IMR-90 (cell line): ENCODE measurements around the gene KIF18A. TPM values are rescaled to one million over a fixed set of nuclear protein-coding genes. Genes with fewer than 3 reads are reported as not detected.

Source experiments
- ATAC-seq: fragments of 200-7000 bp; cut with Tn5 transposase; 2 replicates; pipeline ENCODE4 v1.9.1; 2020; ENCODE audit warnings: low read depth, mild to moderate bottlenecking, moderate library complexity
- BruUV-seq: library from RNA; stranded (reverse); fragments of 400-500 nt; replicated peaks from 2 replicates; lab custom pipeline; 2021; lab: Mats Ljungman, UMichigan
- CTCF ChIA-PET: fragments of 300-600 bp; formaldehyde crosslinking; extraction: SDS; loops from one replicate; lab custom pipeline; 2021; ENCODE audit warnings: antibody characterized with exemption; lab: Yijun Ruan, JAX
- POLR2A ChIA-PET: fragments of 300-600 bp; sonication (Branson Sonifier 250); formaldehyde crosslinking; loops from one replicate; lab custom pipeline; 2022; ENCODE audit warnings: antibody characterized with exemption; ENCODE audit not compliant: unreplicated experiment; lab: Charles Lee
- DNase-seq: peaks from one replicate; pipeline ENCODE4 v3.0.0; 2013
- H2AFZ ChIP-seq: replicated peaks from 2 replicates; pipeline ENCODE3; 2013; ENCODE audit warnings: low read length, mild to moderate bottlenecking; ENCODE audit not compliant: poor library complexity
- H2AK5ac ChIP-seq: 2 replicates; pipeline ENCODE4 v1.6.1; 2013; ENCODE audit warnings: low read depth, low read length, inconsistent platforms
- H2AK9ac ChIP-seq: replicated peaks from 2 replicates; pipeline ENCODE3; 2013; ENCODE audit warnings: mild to moderate bottlenecking, low read depth, low read length, moderate library complexity; ENCODE audit not compliant: poor library complexity
- H2BK120ac ChIP-seq: 2 replicates; pipeline ENCODE4 v1.6.1; 2013; ENCODE audit warnings: low read depth, low read length, inconsistent platforms
- H2BK15ac ChIP-seq: 3 replicates; pipeline ENCODE4 v1.6.1; 2013; ENCODE audit warnings: low read depth, low read length, inconsistent platforms
- H2BK20ac ChIP-seq: 2 replicates; pipeline ENCODE4 v1.6.1; 2013; ENCODE audit warnings: low read depth, mild to moderate bottlenecking, inconsistent platforms, low read length, moderate library complexity
- H2BK5ac ChIP-seq: 2 replicates; pipeline ENCODE4 v1.6.1; 2013; ENCODE audit warnings: mild to moderate bottlenecking, low read depth, low read length, inconsistent platforms; ENCODE audit not compliant: poor library complexity, severe bottlenecking
- H3K14ac ChIP-seq: replicated peaks from 2 replicates; pipeline ENCODE4 v1.6.1; 2013; ENCODE audit warnings: low read depth, low read length, inconsistent platforms
- H3K18ac ChIP-seq: 2 replicates; pipeline ENCODE4 v1.6.1; 2013; ENCODE audit warnings: low read depth, low read length, control low read depth
- H3K23ac ChIP-seq: 2 replicates; pipeline ENCODE4 v1.6.1; 2013; ENCODE audit warnings: low read depth, low read length, inconsistent platforms
- H3K27ac ChIP-seq: 2 replicates; pipeline ENCODE4 v1.5.1; 2013; ENCODE audit warnings: mild to moderate bottlenecking, control low read depth, low read length; ENCODE audit not compliant: insufficient read depth
- H3K27me3 ChIP-seq: 2 replicates; pipeline ENCODE4 v1.6.1; 2013; ENCODE audit warnings: low read length; ENCODE audit not compliant: control insufficient read depth, insufficient read depth
- H3K36me3 ChIP-seq: 2 replicates; pipeline ENCODE4 v1.6.1; 2013; ENCODE audit warnings: low read length, mixed read lengths; ENCODE audit not compliant: control insufficient read depth, insufficient read depth
- H3K4ac ChIP-seq: 2 replicates; pipeline ENCODE4 v1.6.1; 2013; ENCODE audit warnings: low read depth, low read length, inconsistent platforms
- H3K4me1 ChIP-seq: 2 replicates; pipeline ENCODE4 v1.6.1; 2013; ENCODE audit warnings: low read length, mixed read lengths; ENCODE audit not compliant: control insufficient read depth, insufficient read depth
- H3K4me2 ChIP-seq: 2 replicates; pipeline ENCODE4 v1.6.1; 2013; ENCODE audit warnings: low read depth, mild to moderate bottlenecking, control low read depth, low read length, moderate library complexity
- H3K4me3 ChIP-seq: 2 replicates; pipeline ENCODE4 v1.5.1; 2013; ENCODE audit warnings: low read depth, mild to moderate bottlenecking, control low read depth, low read length, moderate library complexity; ENCODE audit not compliant: insufficient read depth
- H3K56ac ChIP-seq: 2 replicates; pipeline ENCODE4 v1.6.1; 2013; ENCODE audit warnings: low read length, inconsistent platforms; ENCODE audit not compliant: insufficient read depth; ENCODE audit errors: extremely low read depth
- H3K79me1 ChIP-seq, 2 experiments: 2 replicates each; pipeline ENCODE4 v1.6.1; 2013; ENCODE audit warnings: low read length in 2 of 2, inconsistent platforms in 1 of 2, low read depth in 1 of 2
- H3K9ac ChIP-seq: 2 replicates; pipeline ENCODE4 v1.6.1; 2013; ENCODE audit warnings: low read depth, low read length, control low read depth
- H3K9me1 ChIP-seq: 2 replicates; pipeline ENCODE4 v1.6.1; 2013; ENCODE audit warnings: low read length, inconsistent platforms; ENCODE audit not compliant: insufficient read depth
- H3K9me3 ChIP-seq: 2 replicates; pipeline ENCODE4 v1.6.1; 2013; ENCODE audit warnings: low read length; ENCODE audit not compliant: control insufficient read depth, insufficient read depth
- H4K20me1 ChIP-seq: 2 replicates; pipeline ENCODE4 v1.6.1; 2013; ENCODE audit warnings: low read length, inconsistent platforms; ENCODE audit not compliant: insufficient read depth
- H4K5ac ChIP-seq: 2 replicates; pipeline ENCODE4 v1.6.1; 2013; ENCODE audit warnings: mild to moderate bottlenecking, low read depth, low read length, control low read depth
- H4K8ac ChIP-seq, 2 experiments: 2 replicates each; pipeline ENCODE4 v1.6.1; 2013; ENCODE audit warnings: low read depth in 2 of 2, low read length in 2 of 2, control low read depth in 1 of 2, inconsistent platforms in 1 of 2
- H4K91ac ChIP-seq: 2 replicates; pipeline ENCODE4 v1.6.1; 2013; ENCODE audit warnings: low read depth, low read length, inconsistent platforms; ENCODE audit not compliant: insufficient read depth
- BHLHE40 ChIP-seq: fragments of 150-350 bp; IDR thresholded peaks from 2 replicates; pipeline ENCODE4 v1.6.1; 2016; ENCODE audit warnings: mild to moderate bottlenecking, low read depth, low read length
- CEBPB ChIP-seq: IDR thresholded peaks from 2 replicates; pipeline ENCODE4 v1.6.1; 2012; ENCODE audit warnings: low read depth, low read length, improper control_type of control experiment
- CHD1 ChIP-seq: IDR thresholded peaks from 2 replicates; pipeline ENCODE4 v1.6.1; 2012; ENCODE audit warnings: low read depth, low read length, improper control_type of control experiment
- FOS ChIP-seq: fragments of 150-350 bp; IDR thresholded peaks from 2 replicates; pipeline ENCODE4 v1.6.1; 2016; ENCODE audit warnings: low read depth, low read length
- MAFK ChIP-seq: IDR thresholded peaks from 2 replicates; pipeline ENCODE4 v1.6.1; 2012; ENCODE audit warnings: low read depth, low read length, improper control_type of control experiment
- MXI1 ChIP-seq: IDR thresholded peaks from 2 replicates; pipeline ENCODE4 v1.6.1; 2012; ENCODE audit warnings: low read depth, mild to moderate bottlenecking, low read length, moderate library complexity, borderline replicate concordance
- NFE2L2 ChIP-seq: fragments of 150-350 bp; IDR thresholded peaks from 2 replicates; pipeline ENCODE4 v1.6.1; 2016; ENCODE audit warnings: low read depth, mild to moderate bottlenecking, low read length
- POLR2A ChIP-seq: IDR thresholded peaks from 2 replicates; pipeline ENCODE4 v1.6.1; 2012; ENCODE audit warnings: mild to moderate bottlenecking, low read depth, low read length
- RAD21 ChIP-seq: IDR thresholded peaks from 2 replicates; pipeline ENCODE4 v1.6.1; 2012; ENCODE audit warnings: low read length, improper control_type of control experiment
- RCOR1 ChIP-seq: IDR thresholded peaks from 2 replicates; pipeline ENCODE4 v1.6.1; 2012; ENCODE audit warnings: mild to moderate bottlenecking, low read length, improper control_type of control experiment; ENCODE audit not compliant: insufficient replicate concordance
- RFX5 ChIP-seq: IDR thresholded peaks from 2 replicates; pipeline ENCODE4 v1.8.0; 2012; ENCODE audit warnings: low read depth, mild to moderate bottlenecking, low read length, moderate library complexity
- SMC3 ChIP-seq: fragments of 150-350 bp; IDR thresholded peaks from 2 replicates; pipeline ENCODE4 v1.6.1; 2016; ENCODE audit warnings: low read depth, mild to moderate bottlenecking, antibody characterized with exemption, low read length, moderate library complexity
- WGBS, 2 experiments: methylation state at CpG; one replicate each; pipeline versions ENCODE4 v1.1.5 to v1.1.7; 2013; ENCODE audit warnings: missing lambda C conversion rate in 2 of 2; ENCODE audit not compliant: insufficient read length in 1 of 2; ENCODE audit errors: extremely low coverage in 2 of 2; 5-methylcytosine and 5-hydroxymethylcytosine counted together
- dilution Hi-C: fragments of 300-500 bp; cut with HindIII; formaldehyde crosslinking; loops from one replicate; pipeline ENCODE4 v1.14.3; 2018; ENCODE audit warnings: low sequenced_read_pairs; ENCODE audit not compliant: unreplicated experiment
- in situ Hi-C: fragments of 300-500 bp; cut with MboI; formaldehyde crosslinking; loops from 3 replicates; pipeline ENCODE4 v1.14.3; 2019; ENCODE audit warnings: low sequenced_read_pairs, inconsistent platforms, mixed read lengths
- intact Hi-C: fragments of 100-400 bp; cut with micrococcal nuclease; formaldehyde crosslinking; loops from 2 replicates; pipeline ENCODE4 v1.10.0; 2022
- polyA plus RNA-seq, 3 experiments: library from polyadenylated mRNA; depleted of rRNA; stranded (reverse); fragments of >200 nt; gene quantifications; 2 replicates each; pipeline ENCODE4 v1.2.3, GENCODE V29; 2012; ENCODE audit warnings: low replicate concordance in 1 of 3
- total RNA-seq: library from RNA; depleted of rRNA; stranded (reverse); fragments of >200 nt; gene quantifications from 2 replicates; pipeline ENCODE4 v1.2.3, GENCODE V29; 2012
- TF ChIP-seq, protein P1 (sequence below): fragments of 150-350 bp; IDR thresholded peaks from 2 replicates; pipeline ENCODE4 v1.6.1; 2017; ENCODE audit warnings: mild to moderate bottlenecking, antibody characterized with exemption, low read length, low read depth
- TF ChIP-seq, protein P2 (sequence below): fragments of 150-350 bp; IDR thresholded peaks from 2 replicates; pipeline ENCODE4 v1.6.1; 2016; ENCODE audit warnings: low read depth, mild to moderate bottlenecking, low read length, moderate library complexity, borderline replicate concordance

The KIF18A gene
- total and polyA plus RNA-seq, 2 of the 4 experiments (the other 2 are of a cell fraction): 8.9 to 24.4 TPM

DNA sequence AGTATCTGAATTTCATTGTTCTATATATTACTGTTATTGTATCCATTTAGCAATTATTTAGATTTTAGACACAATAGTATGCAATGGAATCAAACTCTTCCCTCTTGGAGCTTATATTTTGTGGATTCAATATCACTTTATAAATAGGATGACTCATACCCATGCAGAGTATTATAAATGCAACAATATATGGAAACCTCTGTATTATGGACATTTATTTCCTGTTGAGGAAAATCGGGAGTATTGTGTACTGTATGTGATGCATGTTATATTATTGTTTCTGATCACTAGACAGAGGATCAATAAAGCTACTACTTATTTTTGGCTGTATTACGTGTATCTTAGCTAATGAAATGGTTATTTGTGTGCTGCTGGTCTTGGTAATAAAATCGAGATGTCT lies 1.0 kb upstream of the KIF18A start:
- no peak for TF ChIP-seq RAD21
- no peak for TF ChIP-seq SMC3
- TF ChIP-seq RFX5: no peak
- TF ChIP-seq FOS: peak; percentile 53; the same call in 1 of the 2 replicates
- TF ChIP-seq CEBPB: no peak
- TF ChIP-seq, protein P1, sequence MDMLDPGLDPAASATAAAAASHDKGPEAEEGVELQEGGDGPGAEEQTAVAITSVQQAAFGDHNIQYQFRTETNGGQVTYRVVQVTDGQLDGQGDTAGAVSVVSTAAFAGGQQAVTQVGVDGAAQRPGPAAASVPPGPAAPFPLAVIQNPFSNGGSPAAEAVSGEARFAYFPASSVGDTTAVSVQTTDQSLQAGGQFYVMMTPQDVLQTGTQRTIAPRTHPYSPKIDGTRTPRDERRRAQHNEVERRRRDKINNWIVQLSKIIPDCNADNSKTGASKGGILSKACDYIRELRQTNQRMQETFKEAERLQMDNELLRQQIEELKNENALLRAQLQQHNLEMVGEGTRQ: no peak
- TF ChIP-seq CHD1: no peak
- TF ChIP-seq POLR2A: no peak
- TF ChIP-seq NFE2L2: no peak
- TF ChIP-seq RCOR1: no peak
- 0 out of 2 replicates have a peak, but pooled peaks have one; percentile 9 for TF ChIP-seq BHLHE40
- no peak for TF ChIP-seq MAFK
- no peak for TF ChIP-seq MXI1
- TF ChIP-seq, protein P2, sequence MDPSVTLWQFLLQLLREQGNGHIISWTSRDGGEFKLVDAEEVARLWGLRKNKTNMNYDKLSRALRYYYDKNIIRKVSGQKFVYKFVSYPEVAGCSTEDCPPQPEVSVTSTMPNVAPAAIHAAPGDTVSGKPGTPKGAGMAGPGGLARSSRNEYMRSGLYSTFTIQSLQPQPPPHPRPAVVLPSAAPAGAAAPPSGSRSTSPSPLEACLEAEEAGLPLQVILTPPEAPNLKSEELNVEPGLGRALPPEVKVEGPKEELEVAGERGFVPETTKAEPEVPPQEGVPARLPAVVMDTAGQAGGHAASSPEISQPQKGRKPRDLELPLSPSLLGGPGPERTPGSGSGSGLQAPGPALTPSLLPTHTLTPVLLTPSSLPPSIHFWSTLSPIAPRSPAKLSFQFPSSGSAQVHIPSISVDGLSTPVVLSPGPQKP: no peak
- Histone ChIP-seq H3K9me1 (no peaks in the 10 kb centered on the region), H3K9me3 (no peaks in the 10 kb centered on the region), H2BK5ac (peak overlapping the region; percentile 65), H2BK120ac (no peak overlapping the region), H2AK5ac (no peak overlapping the region), H4K20me1 (no peaks in the 10 kb centered on the region), H2AFZ (no peak overlapping the region), H3K23ac (no peak overlapping the region), H3K4me2 (peak overlapping the region; percentile 73), H4K8ac (no peak overlapping the region), H2AK9ac (no peak overlapping the region), H2BK20ac (no peak overlapping the region), H3K4me3 (no peak overlapping the region; the same call in 1 of the 2 replicates), H3K27me3 (no peaks in the 10 kb centered on the region), H3K27ac (peak overlapping the region; percentile 5; the same call in 1 of the 2 replicates), H3K4ac (no peak overlapping the region), H4K91ac (no peak overlapping the region), H3K14ac (no peak overlapping the region), H3K56ac (no peak overlapping the region), H3K4me1 (no peaks in the 10 kb centered on the region), H3K36me3 (no peaks in the 10 kb centered on the region), H3K18ac (no peak overlapping the region), H4K5ac (no peak overlapping the region), H2BK15ac (no peak overlapping the region), H3K79me1 (peaks cover 0 to 28% of the 10 kb centered on the region in 2 experiments; a peak in 2 of 4 replicates), H3K9ac (no peak overlapping the region)
- intact Hi-C loops: loop anchor here (2.0 to 5.0 kb wide), 4 partner anchors 356 to 1226 kb away; no protein-coding TSS in a partner anchor
- ChIA-PET POLR2A (no interaction called here), CTCF (no interaction called here)
- WGBS, 2 experiments: no CpG with 5 or more reads among the region's 3 CpGs
- ATAC-seq (no peak), DNase-seq (no peak)
- no TSS peak for BruUV-seq
- dilution Hi-C loops: no loop called here
- in situ Hi-C loops: loop anchor here (10.0 kb wide), 2 partner anchors 404 to 1226 kb away; partner anchors contain the start of gene BDNF
